ENCODE measurements around the gene SDK1.

DNA sequence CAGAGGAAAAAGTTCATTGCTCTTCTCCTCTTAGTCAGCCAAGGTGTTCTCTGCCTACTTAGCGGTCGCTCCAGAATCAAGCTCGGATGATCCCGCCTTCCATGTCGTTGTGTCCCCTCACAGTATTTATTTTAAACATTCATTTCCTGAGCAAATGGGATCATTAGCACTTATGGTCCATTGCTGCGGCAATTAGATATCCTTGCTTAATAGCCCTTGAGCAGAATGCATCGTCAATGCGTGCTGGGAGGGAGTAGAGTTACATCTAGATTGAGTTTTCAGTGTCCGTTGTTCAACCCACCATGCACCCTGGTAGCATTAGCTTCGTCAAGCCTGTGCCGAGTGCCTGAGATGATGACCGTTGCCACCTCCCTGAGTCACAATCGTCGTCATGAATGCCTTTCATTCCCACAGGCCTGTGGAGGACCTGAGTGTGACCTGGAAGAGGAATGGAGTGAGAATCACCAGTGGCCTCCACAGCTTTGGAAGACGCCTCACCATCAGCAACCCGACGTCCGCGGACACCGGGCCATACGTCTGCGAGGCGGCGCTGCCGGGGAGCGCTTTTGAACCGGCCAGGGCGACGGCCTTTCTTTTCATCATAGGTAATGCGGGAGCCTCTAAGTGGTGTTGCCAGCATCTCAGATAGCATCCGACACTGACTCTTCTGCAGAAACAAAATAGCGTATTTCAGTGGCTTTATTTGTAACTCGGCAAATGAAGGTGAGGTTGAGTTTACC is 650.4 kb downstream of the SDK1 start:
- TF ChIP-seq, protein P1, sequence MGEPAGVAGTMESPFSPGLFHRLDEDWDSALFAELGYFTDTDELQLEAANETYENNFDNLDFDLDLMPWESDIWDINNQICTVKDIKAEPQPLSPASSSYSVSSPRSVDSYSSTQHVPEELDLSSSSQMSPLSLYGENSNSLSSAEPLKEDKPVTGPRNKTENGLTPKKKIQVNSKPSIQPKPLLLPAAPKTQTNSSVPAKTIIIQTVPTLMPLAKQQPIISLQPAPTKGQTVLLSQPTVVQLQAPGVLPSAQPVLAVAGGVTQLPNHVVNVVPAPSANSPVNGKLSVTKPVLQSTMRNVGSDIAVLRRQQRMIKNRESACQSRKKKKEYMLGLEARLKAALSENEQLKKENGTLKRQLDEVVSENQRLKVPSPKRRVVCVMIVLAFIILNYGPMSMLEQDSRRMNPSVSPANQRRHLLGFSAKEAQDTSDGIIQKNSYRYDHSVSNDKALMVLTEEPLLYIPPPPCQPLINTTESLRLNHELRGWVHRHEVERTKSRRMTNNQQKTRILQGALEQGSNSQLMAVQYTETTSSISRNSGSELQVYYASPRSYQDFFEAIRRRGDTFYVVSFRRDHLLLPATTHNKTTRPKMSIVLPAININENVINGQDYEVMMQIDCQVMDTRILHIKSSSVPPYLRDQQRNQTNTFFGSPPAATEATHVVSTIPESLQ (CRISPR knock-in tag; IDR thresholded peaks at IDR 0.05): no peak
- TF ChIP-seq ZNF263 (CRISPR knock-in tag; IDR thresholded peaks at IDR 0.05; ENCODE audit: low read depth): no peak
- TF ChIP-seq ELF4 (CRISPR knock-in tag; IDR thresholded peaks at IDR 0.05; ENCODE audit: low read depth): no peak
- TF ChIP-seq, protein P2, sequence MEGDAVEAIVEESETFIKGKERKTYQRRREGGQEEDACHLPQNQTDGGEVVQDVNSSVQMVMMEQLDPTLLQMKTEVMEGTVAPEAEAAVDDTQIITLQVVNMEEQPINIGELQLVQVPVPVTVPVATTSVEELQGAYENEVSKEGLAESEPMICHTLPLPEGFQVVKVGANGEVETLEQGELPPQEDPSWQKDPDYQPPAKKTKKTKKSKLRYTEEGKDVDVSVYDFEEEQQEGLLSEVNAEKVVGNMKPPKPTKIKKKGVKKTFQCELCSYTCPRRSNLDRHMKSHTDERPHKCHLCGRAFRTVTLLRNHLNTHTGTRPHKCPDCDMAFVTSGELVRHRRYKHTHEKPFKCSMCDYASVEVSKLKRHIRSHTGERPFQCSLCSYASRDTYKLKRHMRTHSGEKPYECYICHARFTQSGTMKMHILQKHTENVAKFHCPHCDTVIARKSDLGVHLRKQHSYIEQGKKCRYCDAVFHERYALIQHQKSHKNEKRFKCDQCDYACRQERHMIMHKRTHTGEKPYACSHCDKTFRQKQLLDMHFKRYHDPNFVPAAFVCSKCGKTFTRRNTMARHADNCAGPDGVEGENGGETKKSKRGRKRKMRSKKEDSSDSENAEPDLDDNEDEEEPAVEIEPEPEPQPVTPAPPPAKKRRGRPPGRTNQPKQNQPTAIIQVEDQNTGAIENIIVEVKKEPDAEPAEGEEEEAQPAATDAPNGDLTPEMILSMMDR (IDR thresholded peaks at IDR 0.05): no peak
- TF ChIP-seq FOXJ3 (CRISPR knock-in tag; IDR thresholded peaks at IDR 0.05; ENCODE audit: borderline replicate concordance): no peak
- no peak for TF ChIP-seq TP53 (CRISPR knock-in tag; IDR thresholded peaks at IDR 0.05)
- TF ChIP-seq, protein P3, sequence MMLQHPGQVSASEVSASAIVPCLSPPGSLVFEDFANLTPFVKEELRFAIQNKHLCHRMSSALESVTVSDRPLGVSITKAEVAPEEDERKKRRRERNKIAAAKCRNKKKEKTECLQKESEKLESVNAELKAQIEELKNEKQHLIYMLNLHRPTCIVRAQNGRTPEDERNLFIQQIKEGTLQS (CRISPR knock-in tag; conservative IDR thresholded peaks at IDR 0.05): no peak
- no peak for TF ChIP-seq FOXK1 (CRISPR knock-in tag; IDR thresholded peaks at IDR 0.05)
- TF ChIP-seq ESRRA (CRISPR knock-in tag; IDR thresholded peaks at IDR 0.05; ENCODE audit: borderline replicate concordance): no peak
- no peak for TF ChIP-seq ETV6 (CRISPR knock-in tag; IDR thresholded peaks at IDR 0.05)
- TF ChIP-seq, protein P4, sequence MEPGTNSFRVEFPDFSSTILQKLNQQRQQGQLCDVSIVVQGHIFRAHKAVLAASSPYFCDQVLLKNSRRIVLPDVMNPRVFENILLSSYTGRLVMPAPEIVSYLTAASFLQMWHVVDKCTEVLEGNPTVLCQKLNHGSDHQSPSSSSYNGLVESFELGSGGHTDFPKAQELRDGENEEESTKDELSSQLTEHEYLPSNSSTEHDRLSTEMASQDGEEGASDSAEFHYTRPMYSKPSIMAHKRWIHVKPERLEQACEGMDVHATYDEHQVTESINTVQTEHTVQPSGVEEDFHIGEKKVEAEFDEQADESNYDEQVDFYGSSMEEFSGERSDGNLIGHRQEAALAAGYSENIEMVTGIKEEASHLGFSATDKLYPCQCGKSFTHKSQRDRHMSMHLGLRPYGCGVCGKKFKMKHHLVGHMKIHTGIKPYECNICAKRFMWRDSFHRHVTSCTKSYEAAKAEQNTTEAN (CRISPR knock-in tag; IDR thresholded peaks at IDR 0.05): no peak
- no peak for TF ChIP-seq NR1H2 (CRISPR knock-in tag; IDR thresholded peaks at IDR 0.05)
- TF ChIP-seq CREB1 (CRISPR knock-in tag; IDR thresholded peaks at IDR 0.05): no peak
- TF ChIP-seq NFE2L1 (CRISPR knock-in tag; IDR thresholded peaks at IDR 0.05): no peak

All from WTC11 (cell line).